GM18858 (cell line): ENCODE results near the gene SLC4A2.
"Not testable (repeated sequence)": the region's sequence is repeated elsewhere in the genome, so short reads cannot be mapped to it uniquely, and the experiment has no call there.

Source experiments
- ATAC-seq: cut with Tn5 transposase; IDR thresholded peaks from one replicate; pipeline ENCODE4 v1.9.1; 2021; ENCODE audit not compliant: unreplicated experiment

The SLC4A2 gene

GRCh38 chr7:151023232-151023631, 36.2 kb upstream of the SLC4A2 start:
- ATAC-seq = no peak

GRCh38 chr7:151024435-151025056, 34.8 kb upstream of the SLC4A2 start, which contains the start of gene ATG9B:
Gene ATG9B, minus strand, starts transcription at chr7:151024494. Its CDS starts 71 bp downstream, at chr7:151024423.
- no peak for ATAC-seq

- no peak for ATAC-seq
These were observed 33.3 kb upstream of the SLC4A2 start for GRCh38 chr7:151025924-151026671.

GRCh38 chr7:151026771-151027727, 32.3 kb upstream of the SLC4A2 start:
- not testable (repeated sequence) for ATAC-seq

GRCh38 chr7:151027728-151028130, 31.7 kb upstream of the SLC4A2 start:
- ATAC-seq = not testable (repeated sequence)

GRCh38 chr7:151028131-151028947, 31.1 kb upstream of the SLC4A2 start, which contains the start of gene ABCB8:
Gene ABCB8, plus strand, starts transcription at chr7:151028450. Its CDS starts 66 bp downstream, at chr7:151028516.
- peak; percentile 96 for ATAC-seq

GRCh38 chr7:151028948-151029501, 30.4 kb upstream of the SLC4A2 start:
- no peak for ATAC-seq

GRCh38 chr7:151031011-151031410, 28.4 kb upstream of the SLC4A2 start:
- no peak for ATAC-seq

- ATAC-seq = no peak
These were observed 26.2 kb upstream of the SLC4A2 start for GRCh38 chr7:151032936-151033863.

GRCh38 chr7:151033864-151034249, 25.5 kb upstream of the SLC4A2 start:
- ATAC-seq = no peak

GRCh38 chr7:151034312-151035025, 24.9 kb upstream of the SLC4A2 start:
- no peak for ATAC-seq

- no peak for ATAC-seq
These were observed 24.2 kb upstream of the SLC4A2 start for GRCh38 chr7:151035026-151035717.

GRCh38 chr7:151035902-151036301, 23.5 kb upstream of the SLC4A2 start:
- no peak for ATAC-seq

GRCh38 chr7:151038951-151039849, 20.2 kb upstream of the SLC4A2 start:
- no peak for ATAC-seq

GRCh38 chr7:151039850-151040548, 19.4 kb upstream of the SLC4A2 start:
- ATAC-seq = no peak
